NCI-H510A treated with DMSO at 0.1 percent for 48 hours (cell line): ENCODE measurements around the gene THRAP3.
"Not testable (repeated sequence)": the region's sequence is repeated elsewhere in the genome, so short reads cannot be mapped to it uniquely, and the experiment has no call there.

Source experiments
- DNase-seq: peaks from one replicate; lab custom pipeline; 2025; lab: John Stamatoyannopoulos, UW

THRAP3 gene

DNA sequence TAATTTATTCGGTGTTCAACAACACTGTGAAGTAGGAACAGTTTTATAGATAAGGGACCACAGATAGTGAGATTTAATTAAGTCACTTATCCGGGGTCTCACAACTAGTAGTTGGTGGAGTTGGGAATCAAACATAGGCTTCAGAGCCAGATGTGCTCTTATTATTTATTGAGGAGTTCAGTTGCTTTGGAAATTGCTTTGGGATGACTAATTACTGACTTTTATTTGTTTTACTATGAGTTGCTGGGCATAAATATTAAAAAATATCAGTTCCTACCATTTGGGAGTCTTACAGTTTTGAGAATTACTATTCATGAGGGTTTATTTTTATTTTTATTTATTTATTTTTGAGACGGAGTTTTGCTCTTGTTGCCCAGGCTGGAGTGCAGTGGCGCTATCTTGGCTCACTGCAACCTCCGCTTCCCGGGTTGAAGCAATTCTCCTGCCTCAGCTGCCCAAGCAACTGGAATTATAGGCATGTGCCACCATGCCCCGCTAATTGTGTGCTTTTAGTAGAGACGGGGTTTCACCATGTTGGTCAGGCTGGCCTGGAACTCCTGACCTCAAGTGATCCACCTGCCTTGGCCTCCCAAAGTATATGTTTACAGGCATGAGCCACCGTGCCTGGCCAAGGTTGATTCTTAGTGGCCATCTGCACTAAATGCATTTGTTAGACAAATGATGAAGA is 27.7 kb downstream of the THRAP3 start:
- DNase-seq = no peak

- DNase-seq = not testable (repeated sequence)
Measured at GRCh38 chr1:36252482-36252824, 28.2 kb downstream of the THRAP3 start.

DNA sequence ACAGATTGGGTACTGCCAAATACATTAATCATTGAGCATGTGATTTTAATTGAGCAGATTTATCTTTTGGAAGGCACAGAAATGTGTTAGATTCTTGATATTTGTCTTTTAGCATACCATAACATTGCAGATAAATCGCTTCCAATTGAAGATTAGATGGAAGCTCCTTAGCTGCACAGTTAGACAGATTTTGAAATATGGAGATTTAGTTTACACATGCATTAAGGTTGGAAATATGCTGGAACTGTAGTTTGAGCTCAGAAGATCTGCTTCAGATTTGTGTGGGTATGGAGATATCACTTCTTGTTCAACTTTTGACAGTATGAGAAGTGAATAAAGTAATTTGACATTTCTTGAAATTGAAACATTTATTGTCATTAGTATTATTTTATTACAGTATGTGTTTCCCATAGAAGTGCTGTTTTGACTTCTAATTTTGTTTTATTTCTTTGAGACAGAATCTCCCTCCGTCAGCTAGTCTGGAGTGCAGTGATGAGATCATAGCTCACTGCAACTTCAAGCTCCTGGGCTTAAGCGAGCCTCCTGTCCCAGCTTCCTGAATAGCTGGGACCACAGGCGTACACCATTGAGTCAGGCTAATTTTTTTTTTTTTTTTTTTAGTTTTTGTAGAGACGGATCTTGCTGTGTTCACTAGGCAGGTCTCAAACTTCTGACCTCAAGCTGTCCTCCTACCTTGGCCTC is 29.1 kb downstream of the THRAP3 start:
- DNase-seq = no peak

DNA sequence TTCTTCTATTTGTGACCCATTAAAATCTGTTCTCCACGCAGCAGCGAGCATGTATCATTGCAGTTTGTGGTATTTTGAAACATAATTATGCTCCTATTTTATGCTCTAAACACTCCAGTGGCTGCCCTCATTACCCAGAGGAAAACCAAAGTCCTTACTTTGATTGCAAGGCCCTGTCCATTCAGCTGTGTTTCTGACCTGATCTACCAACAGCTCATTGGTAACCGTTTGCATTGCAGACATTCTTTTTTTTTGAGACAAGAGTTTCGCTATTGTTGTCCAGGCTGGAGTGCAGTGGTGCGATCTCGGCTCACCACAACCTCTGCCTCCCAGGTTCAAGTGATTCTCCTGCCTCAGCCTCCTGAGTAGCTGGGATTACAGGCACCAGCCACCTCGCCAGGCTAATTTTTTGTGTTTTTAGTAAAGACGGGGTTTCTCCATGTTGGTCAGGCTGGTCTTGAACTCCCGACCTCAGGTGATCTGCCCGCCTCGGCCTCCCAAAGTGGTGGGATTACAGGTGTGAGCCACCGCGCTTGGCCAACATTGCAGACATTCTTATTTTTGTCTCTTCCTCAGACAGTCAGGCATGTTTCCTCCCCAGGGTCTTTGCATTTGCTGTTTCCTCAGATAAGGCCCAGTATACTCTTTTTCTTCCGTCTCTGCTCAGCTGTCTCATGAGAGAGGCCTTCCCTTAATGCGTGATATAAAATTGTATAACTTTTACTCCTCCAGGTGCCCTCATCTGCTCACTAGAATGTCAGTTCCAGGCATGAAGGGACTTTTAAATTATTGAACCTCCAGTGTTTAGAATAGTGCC is 32.5 kb downstream of the THRAP3 start:
- no peak for DNase-seq

DNA sequence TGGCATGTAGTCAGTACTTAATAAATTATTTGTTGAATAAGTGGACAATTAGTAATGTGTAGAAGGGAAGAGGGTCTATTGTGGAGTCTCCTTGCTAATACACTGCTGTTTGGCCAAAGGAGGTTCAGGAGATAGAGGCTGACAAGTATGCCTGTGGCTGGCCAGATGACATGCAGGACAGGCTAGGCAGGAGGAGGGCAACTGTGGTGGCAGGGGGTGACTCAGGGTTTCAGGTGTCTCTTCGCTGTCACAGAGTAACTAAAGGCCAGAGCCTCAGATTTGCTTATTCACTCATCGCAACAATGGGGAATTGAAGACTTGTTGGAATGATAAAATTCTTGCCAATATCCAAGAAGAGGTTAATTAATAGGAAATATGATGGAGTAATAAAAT is 33.1 kb downstream of the THRAP3 start:
- DNase-seq = peak; percentile 59

DNA sequence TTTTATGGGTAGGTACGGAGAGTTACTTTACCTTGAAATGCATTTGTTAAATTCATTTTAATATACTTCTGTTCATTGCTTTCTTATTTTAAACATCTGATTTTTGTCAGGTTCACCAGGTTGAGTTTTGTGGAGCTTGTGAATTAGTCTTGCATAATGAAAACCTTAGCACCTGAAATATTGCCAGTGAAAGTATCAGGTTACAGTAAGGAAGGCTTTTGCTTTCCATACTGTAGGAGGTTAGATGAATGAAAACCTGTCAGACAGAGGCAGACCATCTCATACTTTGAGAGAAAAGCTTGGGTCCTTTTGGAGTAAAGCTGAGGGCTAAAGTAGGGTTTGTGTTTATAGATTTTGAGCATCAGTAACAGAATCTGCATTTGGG is 34.7 kb downstream of the THRAP3 start:
- DNase-seq = peak; percentile 97

DNA sequence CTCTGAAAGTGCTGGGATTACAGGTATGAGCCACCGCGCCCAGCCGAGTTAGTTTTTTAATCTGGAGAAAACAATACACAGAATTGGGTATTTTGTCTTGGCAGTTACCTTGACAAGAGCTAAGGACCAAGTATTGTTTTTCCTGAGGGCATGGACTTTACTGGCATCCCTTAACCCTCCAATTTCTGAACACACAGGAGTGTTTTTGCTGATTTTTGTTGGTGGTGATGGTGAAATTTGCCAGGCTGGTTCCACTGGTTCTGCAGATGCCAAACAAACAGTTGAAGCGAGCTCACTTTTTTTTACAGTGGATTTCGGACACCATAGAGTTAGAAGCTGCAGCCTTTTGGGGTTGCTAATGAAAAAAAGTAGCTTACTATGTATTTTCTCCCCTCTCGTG is 44.7 kb downstream of the THRAP3 start:
- no peak for DNase-seq

GRCh38 chr1:36269408-36269838 is 45.2 kb downstream of the THRAP3 start:
- DNase-seq = no peak

GRCh38 chr1:36273024-36273423 is 48.8 kb downstream of the THRAP3 start:
- DNase-seq = no peak

DNA sequence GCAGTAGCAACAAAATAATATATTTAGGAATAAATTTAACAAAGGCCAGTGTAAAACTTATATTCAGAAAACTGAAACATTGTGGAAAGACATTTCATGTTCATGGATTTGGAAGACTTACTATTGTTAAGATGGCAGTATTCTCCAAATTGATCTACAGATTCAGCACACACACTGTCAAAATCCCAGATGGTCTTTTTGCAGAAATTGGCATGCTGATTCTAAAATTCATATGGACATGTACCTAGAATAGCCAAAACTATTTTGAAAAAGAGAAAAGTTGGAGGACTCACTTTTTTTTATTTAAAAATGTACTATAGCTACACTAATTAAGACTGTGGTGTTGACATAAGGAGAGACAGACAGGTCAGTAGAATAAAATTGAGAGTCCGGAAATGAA is 50.0 kb downstream of the THRAP3 start:
- DNase-seq = no peak

- DNase-seq = no peak
Measured at GRCh38 chr1:36276688-36277087, 52.4 kb downstream of the THRAP3 start.

DNA sequence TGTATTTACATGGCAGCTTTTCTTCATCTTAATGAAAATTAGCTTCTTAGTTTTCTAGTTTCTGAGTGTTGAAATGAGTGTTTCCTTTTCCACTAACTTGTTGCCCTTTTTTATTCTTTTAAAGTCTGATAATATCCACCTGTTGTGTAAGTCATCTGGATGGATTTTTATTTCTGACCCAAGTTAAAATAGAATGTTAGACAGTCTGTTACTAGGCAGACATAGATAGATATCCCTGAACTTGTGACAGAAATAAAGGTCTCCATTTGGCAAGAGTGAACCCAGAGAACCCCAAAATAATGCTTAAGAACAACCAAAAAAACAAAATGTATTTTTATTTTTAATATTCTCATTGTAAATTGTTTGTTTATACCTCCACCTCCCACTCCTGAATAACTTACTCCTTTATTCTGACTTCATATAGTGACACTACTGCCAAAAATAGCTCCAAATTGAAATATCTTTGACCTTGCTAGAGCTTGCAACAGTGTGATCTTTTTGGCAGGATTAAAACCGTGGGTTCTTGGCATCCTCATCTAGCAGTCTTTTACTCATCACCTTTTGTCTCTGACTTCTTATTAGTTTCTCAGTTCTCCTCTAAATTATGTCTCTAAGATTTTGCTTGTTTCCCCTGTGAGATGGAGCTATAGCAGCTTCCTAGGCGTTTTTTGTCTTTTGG is 55.0 kb downstream of the THRAP3 start:
- DNase-seq = no peak

DNA sequence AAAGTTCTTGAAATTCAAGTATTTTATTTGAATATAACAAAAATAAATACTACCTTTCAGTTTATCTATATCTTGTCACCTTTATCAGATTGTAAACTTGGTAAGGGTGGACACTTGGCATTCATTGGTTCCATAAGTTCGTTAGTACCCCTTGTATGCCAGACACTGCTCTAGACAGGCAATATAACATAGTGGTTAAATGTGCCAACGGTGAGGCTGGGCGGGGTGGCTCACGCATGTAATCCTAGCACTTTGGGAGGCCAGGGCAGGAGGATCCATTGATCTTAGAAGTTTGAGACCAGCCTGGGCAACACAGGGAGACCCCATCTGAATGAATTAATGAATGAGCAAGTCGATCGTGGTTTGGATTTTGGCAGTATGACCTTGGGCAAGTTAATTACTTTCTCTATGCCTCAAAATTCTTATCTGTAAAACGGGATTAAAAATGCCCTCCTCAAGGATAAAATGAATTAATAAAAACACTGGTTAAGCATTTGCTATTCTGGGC is 55.6 kb downstream of the THRAP3 start:
- DNase-seq = no peak

- no peak for DNase-seq
Measured at GRCh38 chr1:36284061-36284460, 59.8 kb downstream of the THRAP3 start.

DNA sequence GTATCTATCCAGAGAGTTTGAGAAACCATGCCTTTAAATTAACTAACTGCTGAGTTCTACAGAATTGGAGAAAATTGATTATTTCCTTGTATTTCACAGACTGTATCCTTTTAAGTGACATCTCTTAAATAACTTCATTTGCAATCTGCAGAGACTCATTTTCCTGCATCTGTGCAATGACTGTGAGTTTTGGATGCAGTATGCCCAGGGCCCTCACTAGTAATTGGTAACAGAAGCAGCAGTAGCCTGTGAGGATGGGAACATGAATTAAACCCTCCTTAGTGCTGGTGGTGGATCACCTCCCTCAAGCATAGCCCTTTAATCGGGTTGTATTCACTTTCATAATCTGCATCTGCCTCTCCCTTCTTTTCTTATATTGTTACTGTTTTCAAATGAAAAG is 60.3 kb downstream of the THRAP3 start:
- DNase-seq = no peak

DNA sequence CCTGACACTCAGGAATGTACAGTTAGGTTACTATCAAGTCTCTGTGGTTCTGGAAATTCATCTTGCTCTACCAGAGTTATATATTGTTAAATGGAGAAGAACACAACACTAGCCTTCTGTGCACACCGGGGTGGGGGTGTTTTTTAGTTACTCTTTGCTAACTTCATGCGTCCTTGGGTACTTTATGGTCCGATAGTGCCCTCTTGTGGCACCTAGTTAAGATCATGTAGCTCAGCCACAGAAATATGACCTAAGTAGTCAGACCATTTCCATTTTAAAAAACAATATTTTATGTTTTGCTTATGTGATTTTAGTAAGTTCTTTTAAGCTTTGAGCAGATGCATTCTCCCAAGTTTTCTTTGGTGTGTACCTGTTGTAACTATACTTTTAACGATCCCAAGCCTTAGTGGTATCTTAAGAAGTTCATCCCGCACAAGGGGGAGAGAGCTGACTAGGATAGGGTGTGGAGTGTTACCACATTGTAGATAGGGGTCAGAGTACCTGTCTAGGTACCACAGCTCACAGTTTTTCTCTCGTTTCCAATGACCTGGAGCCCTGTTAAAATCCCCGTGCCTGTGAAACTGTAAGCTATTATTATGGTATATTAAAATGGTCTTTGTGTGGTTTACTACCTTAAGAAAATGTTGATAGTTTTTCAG is 61.3 kb downstream of the THRAP3 start:
- DNase-seq = peak; percentile 99

DNA sequence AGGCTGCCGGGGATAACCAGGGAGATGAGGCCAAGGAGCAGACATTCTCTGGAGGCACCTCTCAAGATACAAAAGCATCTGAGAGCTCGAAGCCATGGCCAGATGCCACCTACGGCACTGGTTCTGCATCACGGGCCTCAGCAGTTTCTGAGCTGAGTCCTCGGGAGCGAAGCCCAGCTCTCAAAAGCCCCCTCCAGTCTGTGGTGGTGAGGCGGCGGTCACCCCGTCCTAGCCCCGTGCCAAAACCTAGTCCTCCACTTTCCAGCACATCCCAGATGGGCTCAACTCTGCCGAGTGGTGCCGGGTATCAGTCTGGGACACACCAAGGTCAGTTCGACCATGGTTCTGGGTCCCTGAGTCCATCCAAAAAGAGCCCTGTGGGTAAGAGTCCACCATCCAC is 62.6 kb downstream of the THRAP3 start:
- no peak for DNase-seq

DNA sequence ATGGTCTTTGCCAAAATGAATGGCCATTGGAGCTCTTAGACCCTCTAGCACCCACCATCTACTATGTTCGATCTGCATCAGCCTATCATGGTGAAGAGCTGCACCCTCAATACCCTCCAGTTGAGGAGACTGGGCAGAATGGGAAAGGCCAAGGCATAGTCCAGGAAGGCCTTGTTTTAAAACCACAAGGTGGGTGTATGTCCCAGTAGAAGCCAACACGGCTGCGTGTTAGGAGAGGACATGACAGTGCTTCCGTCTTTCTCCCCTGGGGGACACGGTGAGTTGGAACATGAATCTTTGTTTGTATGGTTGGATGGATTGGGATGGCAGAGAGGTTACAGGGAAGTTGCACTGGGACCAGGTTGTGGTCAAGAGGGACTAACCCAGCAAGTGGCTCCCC is 63.4 kb downstream of the THRAP3 start:
- no peak for DNase-seq

GRCh38 chr1:36295390-36295789 is 71.1 kb downstream of the THRAP3 start:
- no peak for DNase-seq

DNA sequence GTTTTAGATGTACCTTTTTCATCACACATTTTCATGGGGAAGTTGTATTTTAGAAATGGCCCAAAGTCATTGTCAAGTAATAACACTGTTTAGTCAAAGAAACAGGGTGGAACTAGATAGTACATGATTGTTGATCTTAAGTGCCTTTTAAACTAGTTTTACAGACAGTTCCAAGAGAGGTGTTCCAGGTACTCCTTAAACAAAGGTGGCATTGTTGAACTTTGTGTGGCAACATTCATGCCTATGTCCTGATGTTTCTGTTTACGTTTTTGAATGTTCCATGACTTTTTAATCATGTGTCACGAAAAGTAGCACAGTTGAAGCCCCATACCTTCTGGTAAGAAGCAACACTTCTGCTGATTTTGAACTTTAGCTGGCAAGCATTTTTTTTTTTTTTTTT is 72.8 kb downstream of the THRAP3 start:
- no peak for DNase-seq

DNA sequence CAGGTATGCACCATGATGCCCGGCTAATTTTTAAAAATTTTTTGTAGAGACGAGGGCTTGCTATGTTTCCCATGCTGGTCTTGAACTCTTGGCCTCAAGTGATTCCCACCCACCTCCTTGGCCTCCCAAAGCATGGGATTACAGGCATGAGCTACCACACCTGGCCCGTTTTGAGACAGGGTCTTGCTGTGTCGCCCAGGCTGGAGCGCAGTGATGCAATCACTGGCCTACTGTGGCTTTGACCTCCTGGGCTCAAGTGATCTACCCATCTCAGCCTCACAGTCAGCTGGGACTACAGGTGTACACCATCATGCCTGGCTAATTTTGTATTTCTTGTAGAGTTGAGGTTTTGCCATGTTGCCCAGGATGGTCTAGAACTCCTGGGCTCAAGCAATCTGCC is 74.4 kb downstream of the THRAP3 start:
- DNase-seq = no peak

GRCh38 chr1:36300526-36300925 is 76.3 kb downstream of the THRAP3 start:
- DNase-seq = no peak
